DND-41 (cell line): ENCODE results near the gene CIDEC.

ENCODE experiments used
- EZH2 ChIP-seq: IDR thresholded peaks from 3 replicates; pipeline ENCODE4 v1.6.1; 2012; ENCODE audit warnings: borderline replicate concordance, low read depth, mild to moderate bottlenecking, moderate library complexity, low read length, inconsistent platforms; ENCODE audit not compliant: severe bottlenecking
- TF ChIP-seq, protein P1 (sequence below): IDR thresholded peaks from 2 replicates; pipeline ENCODE4 v1.5.1; 2012; ENCODE audit warnings: borderline replicate concordance, low read length, moderate library complexity, mild to moderate bottlenecking; ENCODE audit not compliant: poor library complexity, severe bottlenecking; ENCODE audit errors: extremely low read depth

DNA sequence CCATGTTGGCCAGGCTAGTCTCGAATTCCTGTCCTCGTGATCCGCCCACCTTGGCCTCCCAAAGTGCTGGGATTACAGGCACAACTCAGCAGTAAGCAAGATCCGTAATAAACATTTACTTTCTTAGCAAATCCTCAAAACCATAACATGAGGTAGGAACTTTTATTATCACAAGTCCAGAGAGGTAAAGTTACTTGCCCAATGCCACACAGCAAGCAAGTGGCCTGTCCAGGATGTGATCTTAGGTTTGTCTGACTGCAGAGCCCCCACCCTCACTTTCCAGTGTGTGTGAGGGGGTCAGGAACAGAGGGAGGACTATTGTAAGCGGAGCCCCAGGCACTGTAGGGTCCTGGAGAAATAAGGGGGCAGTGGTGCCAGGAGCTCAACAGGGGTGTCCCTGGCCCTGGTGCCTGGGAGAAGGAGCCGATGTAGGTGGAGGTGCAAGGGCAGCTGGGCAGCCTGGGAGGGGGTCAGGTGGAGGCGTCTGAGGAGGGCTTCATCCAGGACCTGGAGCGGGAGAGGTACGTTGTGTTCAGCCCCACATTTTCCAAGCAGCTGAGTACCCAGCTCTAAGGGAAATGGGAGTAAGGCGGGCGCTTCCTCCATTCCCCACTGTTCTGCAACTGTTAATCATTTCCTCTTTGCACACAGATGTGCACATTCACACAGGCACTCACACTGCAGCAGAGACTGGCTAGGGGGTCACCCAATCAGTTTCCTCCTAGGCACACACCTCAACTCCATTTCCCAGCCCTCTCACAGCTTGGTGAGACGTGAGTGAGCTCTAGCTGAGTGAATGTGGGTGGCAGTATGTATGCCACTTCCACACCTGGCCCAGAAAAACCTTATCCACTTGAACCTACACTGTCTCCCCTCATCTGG, 42.1 kb downstream of the CIDEC start:
- TF ChIP-seq, protein P1, sequence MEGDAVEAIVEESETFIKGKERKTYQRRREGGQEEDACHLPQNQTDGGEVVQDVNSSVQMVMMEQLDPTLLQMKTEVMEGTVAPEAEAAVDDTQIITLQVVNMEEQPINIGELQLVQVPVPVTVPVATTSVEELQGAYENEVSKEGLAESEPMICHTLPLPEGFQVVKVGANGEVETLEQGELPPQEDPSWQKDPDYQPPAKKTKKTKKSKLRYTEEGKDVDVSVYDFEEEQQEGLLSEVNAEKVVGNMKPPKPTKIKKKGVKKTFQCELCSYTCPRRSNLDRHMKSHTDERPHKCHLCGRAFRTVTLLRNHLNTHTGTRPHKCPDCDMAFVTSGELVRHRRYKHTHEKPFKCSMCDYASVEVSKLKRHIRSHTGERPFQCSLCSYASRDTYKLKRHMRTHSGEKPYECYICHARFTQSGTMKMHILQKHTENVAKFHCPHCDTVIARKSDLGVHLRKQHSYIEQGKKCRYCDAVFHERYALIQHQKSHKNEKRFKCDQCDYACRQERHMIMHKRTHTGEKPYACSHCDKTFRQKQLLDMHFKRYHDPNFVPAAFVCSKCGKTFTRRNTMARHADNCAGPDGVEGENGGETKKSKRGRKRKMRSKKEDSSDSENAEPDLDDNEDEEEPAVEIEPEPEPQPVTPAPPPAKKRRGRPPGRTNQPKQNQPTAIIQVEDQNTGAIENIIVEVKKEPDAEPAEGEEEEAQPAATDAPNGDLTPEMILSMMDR = no peak
- no peak for TF ChIP-seq EZH2
